Cortex of kidney (tissue), 1 donor: ENCODE data around the gene POLD2.
"Not testable (repeated sequence)": the region's sequence is repeated elsewhere in the genome, so short reads cannot be mapped to it uniquely, and the experiment has no call there.

Source experiments
- DNase-seq: peaks from one replicate; lab custom pipeline; 2025; lab: John Stamatoyannopoulos, UW

The POLD2 gene

GRCh38 chr7:44138698-44139097 lies 15.3 kb upstream of the POLD2 start:
- no peak for DNase-seq

- no peak for DNase-seq
These were observed 13.4 kb upstream of the POLD2 start for GRCh38 chr7:44136731-44137130.

GRCh38 chr7:44134943-44135628 lies 11.7 kb upstream of the POLD2 start:
- DNase-seq, result no peak

GRCh38 chr7:44133295-44133694 lies 9.9 kb upstream of the POLD2 start:
- DNase-seq, result no peak

- no peak for DNase-seq
These were observed 8.7 kb upstream of the POLD2 start for GRCh38 chr7:44132039-44132438.

GRCh38 chr7:44131173-44132029 lies 8.1 kb upstream of the POLD2 start:
- DNase-seq, result no peak

- no peak for DNase-seq
These were observed 5.6 kb upstream of the POLD2 start for GRCh38 chr7:44128721-44129582.

- DNase-seq, result no peak
These were observed 3.8 kb upstream of the POLD2 start for GRCh38 chr7:44127161-44127560.

- DNase-seq, result not testable (repeated sequence)
These were observed 3.2 kb upstream of the POLD2 start for GRCh38 chr7:44126574-44126973.

GRCh38 chr7:44124822-44125202 lies 1.5 kb upstream of the POLD2 start:
- DNase-seq, result no peak

GRCh38 chr7:44122529-44122928 lies 819 bp downstream of the POLD2 start:
- DNase-seq, result no peak

- DNase-seq, result no peak
These were observed 1.5 kb downstream of the POLD2 start for GRCh38 chr7:44121761-44122420.

GRCh38 chr7:44120395-44120794 lies 3.0 kb downstream of the POLD2 start:
- DNase-seq, result no peak

- DNase-seq, result no peak
These were observed 3.4 kb downstream of the POLD2 start for GRCh38 chr7:44119829-44120380.

- no peak for DNase-seq
These were observed 5.4 kb downstream of the POLD2 start for GRCh38 chr7:44117801-44118429.

- DNase-seq, result no peak
These were observed 6.3 kb downstream of the POLD2 start for GRCh38 chr7:44116789-44117666.

GRCh38 chr7:44116087-44116788 lies 7.1 kb downstream of the POLD2 start:
- no peak for DNase-seq

GRCh38 chr7:44114586-44115310 lies 8.6 kb downstream of the POLD2 start:
- no peak for DNase-seq
